Measurements from ENCODE around the gene MED12L.

Gene MED12L

DNA sequence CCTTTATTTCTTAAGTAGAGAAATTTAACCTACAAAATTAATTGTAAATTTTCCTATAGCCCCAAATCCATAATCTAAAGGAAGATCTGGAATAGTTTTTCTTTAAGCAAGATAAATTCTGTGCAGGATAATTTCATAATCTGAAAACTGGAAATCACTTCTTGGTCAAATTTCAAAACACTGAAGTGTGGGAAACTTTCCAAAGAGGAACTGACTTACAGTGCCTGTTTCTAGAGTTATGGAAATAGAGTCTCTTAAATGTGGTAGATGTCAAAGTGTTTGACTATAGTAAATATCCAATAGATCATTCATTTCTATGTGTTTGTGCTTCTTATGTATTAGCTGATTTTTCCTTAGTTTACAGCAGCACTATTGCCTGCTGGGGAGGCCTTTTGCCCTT lies 245.4 kb downstream of the MED12L start:
- DNase-seq = no peak

GRCh38 chr3:151331696-151332095 lies 246.2 kb downstream of the MED12L start:
- Histone ChIP-seq H3K4me1 (no peaks in the 10 kb centered on the region), H3K27me3 (no peaks in the 10 kb centered on the region), H3K36me3 (no peaks in the 10 kb centered on the region), H3K4me3 (ENCODE audit: low read depth, low read length) (no peak overlapping the region), H3K9me3 (no peaks in the 10 kb centered on the region)
- TF ChIP-seq CTCF (IDR thresholded peaks at IDR 0.05; ENCODE audit: low read depth, low read length) = no peak
- no peak for DNase-seq

More for the DNA sequence above, 245.4 kb downstream of the MED12L start:
- Histone ChIP-seq H3K27me3 (no peaks in the 10 kb centered on the region), H3K4me1 (no peaks in the 10 kb centered on the region), H3K36me3 (no peaks in the 10 kb centered on the region), H3K4me3 (ENCODE audit: low read depth, low read length) (no peak overlapping the region), H3K9me3 (no peaks in the 10 kb centered on the region)
- TF ChIP-seq CTCF (IDR thresholded peaks at IDR 0.05; ENCODE audit: low read depth, low read length) = no peak

DNA sequence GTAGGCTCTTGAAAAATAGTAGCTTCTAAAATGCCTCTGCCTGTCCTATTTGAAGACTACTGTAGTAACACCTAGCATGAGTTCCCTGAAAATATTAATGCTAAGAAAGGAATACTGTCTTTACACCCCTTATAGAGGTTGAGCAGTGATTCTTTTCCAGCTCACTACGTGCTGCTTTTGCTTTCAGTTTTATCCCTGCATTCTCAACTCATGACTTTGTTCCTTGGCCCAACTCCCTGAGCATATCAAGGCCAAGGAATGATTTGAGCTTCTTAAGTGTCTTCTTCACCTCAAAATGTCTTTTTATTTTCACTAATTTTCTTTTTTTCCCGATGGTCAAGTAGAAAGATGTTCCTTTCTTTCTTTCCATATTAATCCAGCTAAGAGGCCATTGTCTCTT lies 260.4 kb downstream of the MED12L start:
- Histone ChIP-seq H3K4me1 (peaks cover 2% of the 10 kb centered on the region), H3K9me3 (no peaks in the 10 kb centered on the region), H3K36me3 (no peaks in the 10 kb centered on the region), H3K27me3 (no peaks in the 10 kb centered on the region), H3K4me3 (ENCODE audit: low read depth, low read length) (no peak overlapping the region)
- DNase-seq = no peak
- no peak for TF ChIP-seq CTCF (IDR thresholded peaks at IDR 0.05; ENCODE audit: low read depth, low read length)

- peaks cover 2% of the 10 kb centered on the region; the same call in 1 of the 2 replicates for H3K36me3 ChIP-seq
- no peaks in the 10 kb centered on the region for H3K4me1 ChIP-seq
- H3K9me3 ChIP-seq = no peaks in the 10 kb centered on the region
- H3K27me3 ChIP-seq = no peaks in the 10 kb centered on the region
- H3K4me3 ChIP-seq (ENCODE audit: low read depth, low read length) = no peak overlapping the region
- TF ChIP-seq CTCF (IDR thresholded peaks at IDR 0.05; ENCODE audit: low read depth, low read length) = no peak
- DNase-seq = no peak
Observed at GRCh38 chr3:151346292-151346691, 260.8 kb downstream of the MED12L start.

GRCh38 chr3:151347432-151347831 lies 262.0 kb downstream of the MED12L start:
- no peaks in the 10 kb centered on the region for H3K4me1 ChIP-seq
- H3K36me3 ChIP-seq = peaks cover 2% of the 10 kb centered on the region; the same call in 1 of the 2 replicates
- no peak overlapping the region for H3K4me3 ChIP-seq (ENCODE audit: low read depth, low read length)
- DNase-seq = no peak
- no peaks in the 10 kb centered on the region for H3K9me3 ChIP-seq
- no peaks in the 10 kb centered on the region for H3K27me3 ChIP-seq
- no peak for TF ChIP-seq CTCF (IDR thresholded peaks at IDR 0.05; ENCODE audit: low read depth, low read length)

- Histone ChIP-seq H3K27me3 (no peaks in the 10 kb centered on the region), H3K4me1 (no peaks in the 10 kb centered on the region), H3K36me3 (peaks cover 2% of the 10 kb centered on the region; the same call in 1 of the 2 replicates), H3K4me3 (ENCODE audit: low read depth, low read length) (no peak overlapping the region), H3K9me3 (no peaks in the 10 kb centered on the region)
- no peak for DNase-seq
- no peak for TF ChIP-seq CTCF (IDR thresholded peaks at IDR 0.05; ENCODE audit: low read depth, low read length)
Observed at GRCh38 chr3:151350656-151351055, 265.2 kb downstream of the MED12L start.
